Cardiac fibroblast (primary cell): ENCODE data around the gene TMEM181.
A peak's percentile ranks its signal among the peaks of the same experiment; 100 is the strongest.

Experiments
- DNase-seq, 2 donors: peaks; one replicate each; pipeline versions ENCODE4 v3.0.0 to v3.0.0-alpha.2; 2010; ENCODE audit warnings: low read depth in 2 of 2
- H3K4me3 ChIP-seq, 2 donors: replicated peaks in 1 of 2; 1 replicate in 1 of 2; 2 replicates in 1 of 2; pipeline ENCODE4 v1.5.1; 2011; ENCODE audit warnings: low read depth in 2 of 2, low read length in 2 of 2, mild to moderate bottlenecking in 2 of 2, moderate library complexity in 1 of 2
- TF ChIP-seq, protein P1 (sequence below): IDR thresholded peaks from one replicate; pipeline ENCODE4 v1.5.1; 2011; ENCODE audit warnings: low read depth, mild to moderate bottlenecking, low read length, inconsistent platforms

The TMEM181 gene

GRCh38 chr6:158528826-158529225, 31.1 kb upstream of the TMEM181 start:
- H3K4me3 ChIP-seq, result no peak overlapping the region
- no peak for DNase-seq
- TF ChIP-seq, protein P1, sequence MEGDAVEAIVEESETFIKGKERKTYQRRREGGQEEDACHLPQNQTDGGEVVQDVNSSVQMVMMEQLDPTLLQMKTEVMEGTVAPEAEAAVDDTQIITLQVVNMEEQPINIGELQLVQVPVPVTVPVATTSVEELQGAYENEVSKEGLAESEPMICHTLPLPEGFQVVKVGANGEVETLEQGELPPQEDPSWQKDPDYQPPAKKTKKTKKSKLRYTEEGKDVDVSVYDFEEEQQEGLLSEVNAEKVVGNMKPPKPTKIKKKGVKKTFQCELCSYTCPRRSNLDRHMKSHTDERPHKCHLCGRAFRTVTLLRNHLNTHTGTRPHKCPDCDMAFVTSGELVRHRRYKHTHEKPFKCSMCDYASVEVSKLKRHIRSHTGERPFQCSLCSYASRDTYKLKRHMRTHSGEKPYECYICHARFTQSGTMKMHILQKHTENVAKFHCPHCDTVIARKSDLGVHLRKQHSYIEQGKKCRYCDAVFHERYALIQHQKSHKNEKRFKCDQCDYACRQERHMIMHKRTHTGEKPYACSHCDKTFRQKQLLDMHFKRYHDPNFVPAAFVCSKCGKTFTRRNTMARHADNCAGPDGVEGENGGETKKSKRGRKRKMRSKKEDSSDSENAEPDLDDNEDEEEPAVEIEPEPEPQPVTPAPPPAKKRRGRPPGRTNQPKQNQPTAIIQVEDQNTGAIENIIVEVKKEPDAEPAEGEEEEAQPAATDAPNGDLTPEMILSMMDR, result no peak

- no peak overlapping the region for H3K4me3 ChIP-seq
- TF ChIP-seq, protein P1, result no peak
- DNase-seq, result no peak
Observed at GRCh38 chr6:158529629-158530028, 30.3 kb upstream of the TMEM181 start.

- TF ChIP-seq, protein P1, result no peak
- no peak for DNase-seq
Observed at GRCh38 chr6:158531566-158531965, 28.3 kb upstream of the TMEM181 start.

DNA sequence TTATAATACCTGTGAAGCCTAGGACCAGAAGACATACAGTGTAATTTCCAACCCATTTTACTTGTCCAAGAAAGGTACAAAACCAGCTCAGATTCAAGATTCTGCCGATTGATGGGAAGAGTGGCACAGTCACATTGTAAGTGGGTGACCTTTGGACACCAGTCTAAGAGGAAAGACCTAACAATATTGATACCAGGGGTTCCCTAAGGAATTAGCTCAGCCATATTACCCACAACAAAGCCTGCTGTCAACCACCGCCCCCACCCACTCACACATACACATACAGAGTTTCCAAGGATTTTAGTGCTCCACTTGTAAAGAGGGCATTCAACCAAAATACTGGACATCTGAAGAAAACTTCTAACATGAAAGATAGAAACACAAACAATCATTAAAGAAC, 27.9 kb upstream of the TMEM181 start:
- H3K4me3 ChIP-seq, result no peak overlapping the region
- TF ChIP-seq, protein P1, result no peak
- DNase-seq, result no peak

More at GRCh38 chr6:158531566-158531965, 28.3 kb upstream of the TMEM181 start:
- no peak overlapping the region for H3K4me3 ChIP-seq

DNA sequence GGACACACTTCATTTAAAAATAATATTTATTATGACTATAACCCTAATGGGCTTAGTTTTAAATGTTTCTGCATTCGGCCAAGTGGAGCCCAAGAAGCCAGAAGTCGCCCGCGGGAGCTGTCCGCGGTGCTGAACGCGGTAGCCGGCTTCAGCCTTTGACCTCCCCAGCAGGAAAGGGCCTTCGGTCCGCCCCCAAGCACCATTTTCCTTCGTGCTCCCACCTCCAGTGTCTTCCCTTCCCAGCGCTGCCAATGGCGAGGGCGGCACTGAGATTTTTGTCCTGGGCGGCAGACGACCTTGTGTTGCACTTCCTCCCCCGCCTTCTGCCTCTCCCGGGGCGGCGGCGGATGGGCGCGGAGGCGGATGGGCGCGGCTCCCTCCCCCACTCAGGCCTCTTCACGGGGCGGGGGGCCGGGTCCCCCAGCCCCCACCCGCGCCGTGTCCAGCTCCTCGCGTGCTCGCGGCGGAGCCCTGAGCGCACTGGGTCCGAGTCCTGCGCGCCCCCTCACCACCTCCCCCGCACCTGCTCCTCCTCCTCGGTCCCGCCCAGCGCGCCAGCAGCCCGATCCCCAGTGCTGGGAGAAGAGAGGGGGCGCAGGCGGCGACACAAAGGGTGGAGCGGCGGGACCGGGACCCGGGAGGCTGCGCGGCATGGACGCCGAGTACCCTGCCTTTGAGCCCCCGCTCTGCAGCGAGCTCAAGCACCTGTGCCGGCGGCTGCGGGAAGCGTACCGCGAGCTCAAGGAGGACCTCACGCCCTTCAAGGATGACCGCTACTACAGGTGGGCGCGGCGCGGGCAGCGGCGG, 23.6 kb upstream of the TMEM181 start:
- DNase-seq, result peak; percentile 71 to 77
- TF ChIP-seq, protein P1, result no peak
- peak overlapping the region; percentile 50 to 51 for H3K4me3 ChIP-seq

- peak overlapping the region; percentile 50 to 51 for H3K4me3 ChIP-seq
- no peak for DNase-seq
- TF ChIP-seq, protein P1, result no peak
Observed at GRCh38 chr6:158536891-158537798, 22.7 kb upstream of the TMEM181 start.
